ENCODE data around the gene DYRK1A.

DYRK1A gene

GRCh38 chr21:37452227-37452626, 85.7 kb downstream of the DYRK1A start:
- no peak for DNase-seq

GRCh38 chr21:37453350-37453749, 86.8 kb downstream of the DYRK1A start:
- DNase-seq = no peak

GRCh38 chr21:37454869-37455503, 88.4 kb downstream of the DYRK1A start:
- DNase-seq = no peak

GRCh38 chr21:37455504-37455911, 88.9 kb downstream of the DYRK1A start:
- DNase-seq = no peak

GRCh38 chr21:37458669-37459276, 92.2 kb downstream of the DYRK1A start:
- no peak for DNase-seq

GRCh38 chr21:37459575-37459974, 93.0 kb downstream of the DYRK1A start:
- no peak for DNase-seq

GRCh38 chr21:37460196-37460595, 93.6 kb downstream of the DYRK1A start:
- no peak for DNase-seq

GRCh38 chr21:37461479-37461878, 94.9 kb downstream of the DYRK1A start:
- DNase-seq = no peak

GRCh38 chr21:37462087-37462861, 95.7 kb downstream of the DYRK1A start:
- no peak for DNase-seq

- DNase-seq = no peak
Observed at GRCh38 chr21:37463083-37463801, 96.7 kb downstream of the DYRK1A start.

- DNase-seq = no peak
Observed at GRCh38 chr21:37467082-37467481, 100.5 kb downstream of the DYRK1A start.

- DNase-seq = no peak
Observed at GRCh38 chr21:37468909-37469308, 102.3 kb downstream of the DYRK1A start.

GRCh38 chr21:37469441-37469840, 102.9 kb downstream of the DYRK1A start:
- no peak for DNase-seq

- DNase-seq = no peak
Observed at GRCh38 chr21:37472581-37472980, 106.0 kb downstream of the DYRK1A start.

GRCh38 chr21:37473491-37473890, 106.9 kb downstream of the DYRK1A start:
- DNase-seq = no peak

GRCh38 chr21:37474342-37474741, 107.8 kb downstream of the DYRK1A start:
- no peak for DNase-seq

GRCh38 chr21:37475186-37475868, 108.8 kb downstream of the DYRK1A start:
- no peak for DNase-seq

- no peak for DNase-seq
Observed at GRCh38 chr21:37478794-37479193, 112.2 kb downstream of the DYRK1A start.

- DNase-seq = no peak
Observed at GRCh38 chr21:37483776-37484175, 117.2 kb downstream of the DYRK1A start.

- no peak for DNase-seq
Observed at GRCh38 chr21:37484535-37485474, 118.2 kb downstream of the DYRK1A start.

- no peak for DNase-seq
Observed at GRCh38 chr21:37489553-37489952, 123.0 kb downstream of the DYRK1A start.

GRCh38 chr21:37490084-37490483, 123.5 kb downstream of the DYRK1A start:
- DNase-seq = no peak
